Measurements from ENCODE around the gene AUP1.

Gene AUP1

GRCh38 chr2:74501335-74502071, 28.0 kb downstream of the AUP1 start:
- Histone ChIP-seq H3K27me3 (peaks cover 91% of the 10 kb centered on the region), H3K4me1 (ENCODE audit: control insufficient read depth in 1 of 2, insufficient read depth in 1 of 2, low read depth in 1 of 2, low read length in 1 of 2) (peaks cover 48 to 54% of the 10 kb centered on the region in 2 experiments)

GRCh38 chr2:74500578-74500946, 28.9 kb downstream of the AUP1 start:
- no peak for TF ChIP-seq CTCF (IDR thresholded peaks at IDR 0.05)
- Histone ChIP-seq H3K4me1 (ENCODE audit: control insufficient read depth in 1 of 2, insufficient read depth in 1 of 2, low read depth in 1 of 2, low read length in 1 of 2) (peaks cover 42 to 45% of the 10 kb centered on the region in 2 experiments), H3K36me3 (peaks cover 8% of the 10 kb centered on the region), H3K27ac (no peak overlapping the region), H3K4me3 (ENCODE audit: low read depth in 1 of 2, low read length in 1 of 2) (no peak overlapping the region), H3K27me3 (peaks cover 98% of the 10 kb centered on the region), H3K9me3 (no peaks in the 10 kb centered on the region)

More at GRCh38 chr2:74501335-74502071, 28.0 kb downstream of the AUP1 start:
- no peak overlapping the region for H3K4me3 ChIP-seq (ENCODE audit: low read depth in 1 of 2, low read length in 1 of 2)
- TF ChIP-seq CTCF (IDR thresholded peaks at IDR 0.05), result no peak
- H3K27ac ChIP-seq, result no peak overlapping the region
- no peaks in the 10 kb centered on the region for H3K9me3 ChIP-seq
- H3K36me3 ChIP-seq, result peaks cover 13% of the 10 kb centered on the region

GRCh38 chr2:74499940-74500577, 29.4 kb downstream of the AUP1 start:
- no peak overlapping the region for H3K4me3 ChIP-seq (ENCODE audit: low read depth in 1 of 2, low read length in 1 of 2)
- H3K36me3 ChIP-seq, result peaks cover 3% of the 10 kb centered on the region
- H3K9me3 ChIP-seq, result no peaks in the 10 kb centered on the region
- H3K4me1 ChIP-seq (ENCODE audit: control insufficient read depth in 1 of 2, insufficient read depth in 1 of 2, low read depth in 1 of 2, low read length in 1 of 2), result peaks cover 42 to 43% of the 10 kb centered on the region in 2 experiments
- no peak overlapping the region for H3K27ac ChIP-seq
- H3K27me3 ChIP-seq, result peaks cover 93% of the 10 kb centered on the region
- no peak for TF ChIP-seq CTCF (IDR thresholded peaks at IDR 0.05)

GRCh38 chr2:74499267-74499939, 30.1 kb downstream of the AUP1 start, which contains the start of gene LBX2:
TSS of gene LBX2 (minus strand) at chr2:74499603. CDS start at chr2:74499537, 66 bp downstream.
- H3K27ac ChIP-seq, result no peak within 1 kb of the TSS
- H3K4me3 ChIP-seq (ENCODE audit: low read depth in 1 of 2, low read length in 1 of 2), result peak within 1 kb of the TSS; percentile 53 to 59
- H3K9me3 ChIP-seq, result no peaks in the 10 kb centered on the region
- H3K36me3 ChIP-seq, result peaks cover 3% of the 10 kb centered on the region
- no peak for TF ChIP-seq CTCF (IDR thresholded peaks at IDR 0.05)
- H3K4me1 ChIP-seq (ENCODE audit: control insufficient read depth in 1 of 2, insufficient read depth in 1 of 2, low read depth in 1 of 2, low read length in 1 of 2), result peaks cover 42 to 43% of the 10 kb centered on the region in 2 experiments
- peaks cover 86% of the 10 kb centered on the region for H3K27me3 ChIP-seq

- Histone ChIP-seq H3K27ac (no peak overlapping the region), H3K9me3 (no peaks in the 10 kb centered on the region), H3K4me3 (ENCODE audit: low read depth in 1 of 2, low read length in 1 of 2) (peak overlapping the region; percentile 53 to 59), H3K36me3 (peaks cover 9% of the 10 kb centered on the region), H3K27me3 (peaks cover 79% of the 10 kb centered on the region), H3K4me1 (ENCODE audit: control insufficient read depth in 1 of 2, insufficient read depth in 1 of 2, low read depth in 1 of 2, low read length in 1 of 2) (peaks cover 41 to 42% of the 10 kb centered on the region in 2 experiments)
- TF ChIP-seq CTCF (IDR thresholded peaks at IDR 0.05), result no peak
Measured at GRCh38 chr2:74498500-74499266, 30.8 kb downstream of the AUP1 start.
